Fibroblast of skin of left biceps (primary cell): ENCODE data around the gene CCDC57.

Experiments
- DNase-seq, 2 experiments: peaks; one replicate each; pipeline ENCODE4 v3.0.0-alpha.2; 2013; ENCODE audit warnings: low read depth in 2 of 2

Gene CCDC57

GRCh38 chr17:82080789-82081464, 131.7 kb downstream of the CCDC57 start:
- DNase-seq: no peak

DNA sequence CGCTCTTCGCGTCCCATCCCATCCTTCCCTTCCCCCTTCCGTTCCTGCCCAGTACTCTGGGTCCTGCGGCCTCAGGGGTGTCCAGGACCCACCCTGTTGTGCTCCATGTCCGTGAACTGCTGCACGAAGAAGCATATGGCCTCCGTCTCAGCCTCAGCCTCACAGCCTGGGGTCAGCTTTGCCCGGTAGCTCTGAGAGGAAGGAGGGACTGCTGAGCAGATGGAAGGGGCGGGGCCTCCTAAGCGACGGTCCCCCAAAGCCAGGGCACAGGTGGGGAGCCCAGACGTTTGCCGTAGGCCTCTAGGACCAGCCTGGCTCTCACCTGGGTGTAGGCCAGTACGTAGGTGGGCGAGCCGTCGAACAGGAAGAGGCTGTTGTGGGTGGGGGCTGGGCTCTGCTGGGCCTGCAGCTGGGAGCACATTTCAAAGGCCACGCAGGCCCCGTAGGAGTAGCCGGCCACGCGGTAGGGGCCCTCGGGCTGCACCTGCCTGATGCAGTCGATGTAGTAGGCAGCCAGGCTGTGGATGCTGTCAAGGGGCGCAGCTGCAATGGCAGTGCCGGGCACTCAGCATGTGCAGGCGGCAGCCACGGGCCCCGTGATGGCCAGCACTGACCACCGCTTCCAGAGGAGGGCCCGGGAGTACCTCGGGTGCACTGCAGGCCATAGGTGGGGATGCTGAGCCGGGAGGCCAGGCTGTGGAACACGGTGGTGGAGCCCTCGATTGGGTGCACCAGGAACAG, 132.4 kb downstream of the CCDC57 start:
- DNase-seq: no peak

GRCh38 chr17:82079001-82079677, 133.5 kb downstream of the CCDC57 start:
- no peak for DNase-seq

DNA sequence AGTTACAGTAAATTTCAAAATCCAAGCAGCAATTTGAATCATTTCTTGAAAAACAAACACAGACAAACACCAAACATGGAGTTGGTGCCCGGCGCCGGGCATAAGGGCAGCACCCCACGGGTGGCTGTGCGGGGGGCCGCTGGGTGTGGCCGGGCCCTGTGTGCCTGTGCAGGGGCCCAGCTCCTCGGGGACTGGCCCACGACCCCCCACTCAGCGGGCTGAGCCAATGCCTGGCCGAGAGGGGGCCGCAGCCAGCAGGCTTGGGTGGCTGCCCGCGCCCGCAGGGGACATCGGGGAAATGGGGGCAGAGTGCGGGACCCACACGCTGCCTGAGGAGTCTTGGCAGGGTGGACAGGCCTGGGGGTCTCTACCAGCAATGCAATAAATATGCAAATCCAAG, 134.2 kb downstream of the CCDC57 start:
- no peak for DNase-seq

DNA sequence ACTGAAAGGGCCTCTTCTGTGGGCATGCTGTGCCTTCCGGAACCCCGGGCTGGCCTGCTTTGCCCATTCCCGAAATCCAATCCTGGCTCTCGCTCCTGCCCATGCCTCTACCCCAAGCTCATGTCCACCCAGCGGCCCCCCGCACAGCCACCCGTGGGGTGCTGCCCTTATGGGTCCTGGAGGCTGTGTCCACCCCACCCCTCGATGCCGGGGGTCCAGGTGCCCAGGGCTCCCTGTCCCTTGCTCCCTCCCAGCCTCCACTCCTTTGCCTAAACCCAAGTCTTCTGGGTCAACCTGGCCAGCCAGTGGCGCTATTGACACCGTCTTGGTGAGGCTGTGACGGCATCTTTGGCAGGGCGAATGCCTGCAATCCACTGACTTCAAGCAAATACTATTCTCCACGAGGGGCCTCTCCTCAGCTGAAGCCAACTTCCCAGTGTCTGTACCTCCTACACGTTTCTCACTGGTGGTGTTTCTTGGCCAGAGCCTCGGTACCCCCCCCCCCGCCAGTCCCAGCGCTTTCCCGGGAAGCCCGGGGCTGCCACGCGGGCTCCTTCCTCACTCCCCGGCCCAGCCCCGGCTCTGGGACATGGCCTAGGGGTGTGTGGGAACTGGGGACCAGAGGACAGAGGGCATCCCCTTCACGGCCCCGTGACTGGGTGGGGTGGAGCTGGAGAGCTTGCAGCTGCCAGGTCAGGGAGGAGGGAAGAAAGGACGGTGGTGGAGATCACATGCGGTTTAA, 134.9 kb downstream of the CCDC57 start:
- DNase-seq: no peak

- no peak for DNase-seq
These were observed 135.7 kb downstream of the CCDC57 start for GRCh38 chr17:82076785-82077591.

- no peak for DNase-seq
These were observed 136.4 kb downstream of the CCDC57 start for GRCh38 chr17:82076018-82076784.

- no peak for DNase-seq
These were observed 139.2 kb downstream of the CCDC57 start for GRCh38 chr17:82073446-82073845.

- no peak for DNase-seq
These were observed 139.8 kb downstream of the CCDC57 start for GRCh38 chr17:82072827-82073226.

DNA sequence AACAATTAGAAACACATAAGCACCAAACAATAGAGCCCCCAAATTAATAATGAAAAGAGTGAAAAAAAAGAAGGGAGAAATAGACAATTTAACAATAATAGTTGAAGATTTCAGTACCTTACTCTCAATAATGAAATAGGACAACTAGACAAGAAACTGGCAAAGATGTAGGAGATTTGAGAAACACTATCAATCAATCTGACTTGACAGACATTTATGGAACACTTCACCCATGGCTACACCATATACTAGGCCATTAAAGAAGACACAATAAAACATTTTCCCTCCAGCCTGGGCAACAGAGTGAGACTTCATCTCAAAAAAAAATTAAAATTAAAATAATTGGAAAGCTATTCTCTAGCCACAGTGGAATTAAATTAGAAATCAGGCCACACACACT, 142.0 kb downstream of the CCDC57 start:
- DNase-seq: no peak

GRCh38 chr17:82065638-82066303, 146.9 kb downstream of the CCDC57 start, which contains the start of gene DUS1L:
Gene DUS1L, minus strand, starts transcription at chr17:82065804. Its CDS starts 745 bp downstream, at chr17:82065059.
- DNase-seq: peak; percentile 12 to 15

DNA sequence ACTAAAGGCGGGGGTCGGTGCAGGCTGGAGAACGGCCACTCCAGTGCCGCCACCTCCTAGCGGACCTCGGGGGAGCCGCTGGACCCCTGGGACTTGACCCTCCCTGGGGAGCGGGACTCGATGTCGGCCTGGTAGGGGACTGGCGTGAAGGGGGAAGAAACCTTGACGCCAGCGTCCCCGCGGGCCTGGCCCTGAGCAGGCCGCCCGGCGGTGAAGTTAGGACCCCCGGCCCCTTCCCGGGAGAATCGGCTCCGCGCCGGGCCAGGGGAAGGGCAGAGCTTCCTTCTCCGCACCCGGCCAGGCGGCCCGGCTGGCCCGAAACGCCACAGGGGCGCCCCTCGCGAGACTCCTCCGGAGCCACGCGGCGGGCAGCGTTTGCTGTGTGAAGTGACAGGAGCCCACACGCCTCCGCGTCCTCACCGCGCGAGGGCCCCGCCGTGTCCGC, 147.4 kb downstream of the CCDC57 start:
- DNase-seq: no peak

DNA sequence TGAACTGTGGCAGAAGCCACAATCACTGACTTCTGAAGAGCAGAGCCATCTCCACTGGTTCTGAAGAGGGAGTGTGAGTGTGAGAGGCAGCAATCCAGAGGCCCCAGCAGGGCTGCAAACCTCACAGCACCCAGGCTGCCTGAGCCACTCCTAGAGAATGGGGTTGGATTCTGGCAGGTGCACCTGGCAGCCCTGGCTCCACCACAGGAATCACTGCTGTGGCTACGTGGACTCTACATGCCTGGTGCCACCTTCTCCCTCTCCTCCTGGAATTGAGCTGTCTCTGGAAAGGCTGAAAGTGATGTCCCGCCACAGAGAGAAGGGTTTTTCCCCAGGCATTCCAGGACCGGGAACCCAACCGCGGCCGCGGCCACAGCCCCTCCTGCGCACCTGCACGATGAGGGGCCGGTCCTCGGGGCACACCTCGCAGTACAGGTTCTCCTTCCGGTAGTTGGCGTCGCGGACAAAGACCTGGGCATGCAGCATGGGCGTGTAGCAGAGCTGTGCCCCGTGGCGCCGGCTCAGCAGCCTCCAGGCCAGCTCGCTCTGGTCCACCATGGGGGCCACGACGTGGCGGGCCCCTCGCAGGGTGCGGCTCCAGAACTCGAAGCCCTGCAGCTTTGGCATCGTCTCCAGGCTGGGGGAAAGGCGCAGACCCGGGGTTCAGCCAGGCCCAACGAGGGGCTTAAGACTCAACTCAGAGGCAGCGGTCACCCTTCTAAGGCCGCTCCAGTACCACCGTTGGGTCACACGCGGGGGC, 148.0 kb downstream of the CCDC57 start:
- no peak for DNase-seq

- DNase-seq: no peak
These were observed 148.9 kb downstream of the CCDC57 start for GRCh38 chr17:82063424-82064415.

- no peak for DNase-seq
These were observed 149.7 kb downstream of the CCDC57 start for GRCh38 chr17:82062984-82063368.

DNA sequence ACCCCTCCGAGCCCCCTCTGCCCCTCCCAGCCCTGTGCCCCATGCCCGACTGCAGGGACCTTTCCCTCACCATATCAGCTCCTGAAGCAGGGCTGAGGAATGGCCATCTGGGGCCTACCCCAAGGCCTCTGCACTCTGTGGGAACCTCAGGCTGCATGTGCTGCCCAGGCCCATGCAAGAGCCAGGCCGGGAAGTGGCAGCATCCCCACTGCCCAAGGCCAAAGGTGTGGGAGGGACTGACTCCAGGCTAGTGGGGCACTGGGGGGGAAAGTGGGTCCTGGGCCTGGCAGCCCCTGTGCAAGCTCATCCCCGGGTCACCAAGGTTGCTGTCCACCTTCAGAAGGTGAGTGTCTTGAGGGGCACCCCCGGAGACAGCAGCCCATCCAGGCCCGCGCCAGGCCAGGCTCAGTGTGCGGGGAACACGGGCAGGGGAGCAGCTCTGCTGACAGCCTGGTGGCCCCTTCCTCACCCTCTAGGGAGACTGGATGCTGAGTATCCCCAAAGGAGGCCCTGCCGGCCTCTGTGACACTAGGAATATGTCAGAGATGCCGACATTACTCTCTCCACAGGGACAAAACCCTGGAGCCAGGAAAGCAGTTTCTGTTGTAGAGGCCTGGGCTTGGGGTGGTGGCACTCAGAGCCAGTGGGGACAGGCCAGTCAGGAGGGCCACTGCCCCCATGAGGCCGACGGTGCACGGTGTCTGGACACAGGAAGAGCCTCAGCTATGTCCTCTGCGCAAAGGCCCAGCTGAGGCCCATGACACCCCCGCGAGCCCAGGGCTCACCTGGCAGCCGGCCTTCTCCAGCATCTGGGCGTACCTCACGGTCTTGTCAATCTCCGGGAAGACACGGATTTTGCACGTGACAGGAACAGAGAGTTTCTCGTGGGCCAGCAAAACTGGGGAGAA, 150.3 kb downstream of the CCDC57 start:
- DNase-seq: no peak
